Measurements from ENCODE around the gene CPNE5.

The CPNE5 gene

DNA sequence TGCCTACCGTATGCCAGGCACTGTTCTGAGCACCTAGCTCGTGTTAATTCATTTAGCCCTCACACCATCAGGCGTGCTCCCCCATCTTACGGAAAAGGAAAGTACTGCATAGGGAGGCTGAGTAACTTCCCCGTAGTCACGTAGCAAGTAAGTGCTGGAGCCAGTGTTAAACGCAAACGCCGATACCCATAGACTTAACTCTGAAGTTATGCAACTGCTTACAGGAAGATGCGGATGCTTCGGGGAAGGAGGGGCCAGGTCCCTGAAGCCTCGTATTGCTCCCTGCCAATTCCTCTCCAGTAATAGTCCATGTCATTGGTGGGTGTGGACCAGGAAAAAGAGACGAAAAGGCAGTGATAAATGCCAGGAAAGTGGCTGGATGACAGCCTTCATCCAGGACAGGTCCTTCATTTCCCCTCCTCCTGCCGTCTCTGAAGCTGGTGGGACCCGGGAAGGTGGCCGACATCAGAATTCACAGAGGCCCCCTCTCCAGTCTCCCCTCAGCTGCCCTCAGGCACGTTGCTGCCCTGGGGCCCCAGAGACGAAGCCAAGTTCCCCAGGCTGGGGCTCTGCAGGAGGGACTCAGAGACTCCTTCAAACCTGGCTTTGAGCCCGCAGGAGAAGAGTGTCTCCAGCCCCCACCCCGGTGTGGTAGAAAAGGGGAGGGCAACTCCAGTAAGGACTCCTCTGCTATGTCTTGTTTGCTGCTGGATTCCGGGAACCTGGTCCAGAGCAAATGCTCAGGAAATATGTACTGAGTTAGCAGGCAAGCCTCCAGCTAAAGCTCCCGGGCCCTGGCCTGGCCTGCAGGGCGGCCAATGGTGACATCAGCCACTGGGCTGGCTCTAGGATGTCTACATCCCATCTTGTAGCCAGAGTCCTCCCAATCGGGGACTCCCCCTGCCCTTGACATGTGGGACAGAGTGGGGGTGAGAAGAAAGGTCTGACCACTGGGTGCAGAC lies 103.9 kb downstream of the CPNE5 start:
- TF ChIP-seq, protein P1, sequence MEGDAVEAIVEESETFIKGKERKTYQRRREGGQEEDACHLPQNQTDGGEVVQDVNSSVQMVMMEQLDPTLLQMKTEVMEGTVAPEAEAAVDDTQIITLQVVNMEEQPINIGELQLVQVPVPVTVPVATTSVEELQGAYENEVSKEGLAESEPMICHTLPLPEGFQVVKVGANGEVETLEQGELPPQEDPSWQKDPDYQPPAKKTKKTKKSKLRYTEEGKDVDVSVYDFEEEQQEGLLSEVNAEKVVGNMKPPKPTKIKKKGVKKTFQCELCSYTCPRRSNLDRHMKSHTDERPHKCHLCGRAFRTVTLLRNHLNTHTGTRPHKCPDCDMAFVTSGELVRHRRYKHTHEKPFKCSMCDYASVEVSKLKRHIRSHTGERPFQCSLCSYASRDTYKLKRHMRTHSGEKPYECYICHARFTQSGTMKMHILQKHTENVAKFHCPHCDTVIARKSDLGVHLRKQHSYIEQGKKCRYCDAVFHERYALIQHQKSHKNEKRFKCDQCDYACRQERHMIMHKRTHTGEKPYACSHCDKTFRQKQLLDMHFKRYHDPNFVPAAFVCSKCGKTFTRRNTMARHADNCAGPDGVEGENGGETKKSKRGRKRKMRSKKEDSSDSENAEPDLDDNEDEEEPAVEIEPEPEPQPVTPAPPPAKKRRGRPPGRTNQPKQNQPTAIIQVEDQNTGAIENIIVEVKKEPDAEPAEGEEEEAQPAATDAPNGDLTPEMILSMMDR (IDR thresholded peaks at IDR 0.05; ENCODE audit: control insufficient read depth, extremely low read depth, insufficient read depth): no peak
- peak; percentile 40 for DNase-seq (ENCODE audit: low read depth)
- H3K4me3 ChIP-seq (ENCODE audit: low read depth, low read length): no peak overlapping the region

DNA sequence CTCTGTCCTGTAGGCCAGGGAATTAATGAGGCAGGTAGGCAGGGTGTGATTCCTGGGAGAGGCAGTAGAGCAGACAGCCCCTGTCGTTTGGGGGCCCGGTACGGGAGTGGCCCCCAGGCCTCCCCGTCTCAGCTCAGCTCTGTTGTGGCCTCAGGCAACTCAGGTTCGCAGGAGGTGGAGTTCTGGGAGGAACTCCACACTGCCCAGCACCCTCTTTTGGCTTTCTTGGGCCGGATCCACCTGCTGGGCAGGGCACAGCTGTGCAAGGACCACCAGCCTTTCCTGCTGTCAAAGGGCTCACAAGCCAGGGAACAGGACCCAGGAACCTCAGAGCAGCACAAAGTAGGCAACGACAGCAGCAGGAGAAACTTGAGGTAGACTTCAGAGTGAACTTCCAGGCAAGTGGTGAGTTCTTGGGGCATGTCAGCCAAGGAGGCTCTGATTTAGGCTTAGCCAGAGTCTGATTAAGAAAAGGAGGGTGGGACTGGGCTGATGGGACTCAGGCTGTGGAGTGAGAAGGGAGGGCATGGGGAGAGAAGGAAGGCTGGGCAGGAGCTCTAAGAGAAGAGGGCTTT lies 104.7 kb downstream of the CPNE5 start:
- H3K4me3 ChIP-seq (ENCODE audit: low read depth, low read length): no peak overlapping the region
- TF ChIP-seq, protein P1 (IDR thresholded peaks at IDR 0.05; ENCODE audit: control insufficient read depth, extremely low read depth, insufficient read depth): no peak
- no peak for DNase-seq (ENCODE audit: low read depth)

DNA sequence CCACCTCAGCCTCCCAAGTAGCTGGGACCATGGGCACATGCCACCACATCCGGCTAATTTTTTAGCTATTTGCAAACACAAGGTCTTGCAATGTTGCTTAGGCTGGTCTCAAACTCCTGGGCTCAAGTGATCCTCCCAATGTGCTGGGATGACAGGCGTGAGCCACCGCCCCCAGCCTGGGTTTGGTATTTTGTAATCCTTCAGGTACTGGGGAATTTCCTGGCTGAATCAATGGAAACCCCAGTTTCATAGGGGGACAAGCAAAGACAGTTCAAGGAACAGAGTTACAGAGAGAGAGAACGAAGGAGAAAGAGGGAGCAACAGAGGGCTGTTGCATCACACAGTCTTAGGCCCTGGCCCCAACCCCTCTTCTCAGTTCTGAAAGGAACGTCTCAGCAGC lies 105.9 kb downstream of the CPNE5 start:
- no peak overlapping the region for H3K4me3 ChIP-seq (ENCODE audit: low read depth, low read length)
- TF ChIP-seq, protein P1 (IDR thresholded peaks at IDR 0.05; ENCODE audit: control insufficient read depth, extremely low read depth, insufficient read depth): no peak
- DNase-seq (ENCODE audit: low read depth): no peak

DNA sequence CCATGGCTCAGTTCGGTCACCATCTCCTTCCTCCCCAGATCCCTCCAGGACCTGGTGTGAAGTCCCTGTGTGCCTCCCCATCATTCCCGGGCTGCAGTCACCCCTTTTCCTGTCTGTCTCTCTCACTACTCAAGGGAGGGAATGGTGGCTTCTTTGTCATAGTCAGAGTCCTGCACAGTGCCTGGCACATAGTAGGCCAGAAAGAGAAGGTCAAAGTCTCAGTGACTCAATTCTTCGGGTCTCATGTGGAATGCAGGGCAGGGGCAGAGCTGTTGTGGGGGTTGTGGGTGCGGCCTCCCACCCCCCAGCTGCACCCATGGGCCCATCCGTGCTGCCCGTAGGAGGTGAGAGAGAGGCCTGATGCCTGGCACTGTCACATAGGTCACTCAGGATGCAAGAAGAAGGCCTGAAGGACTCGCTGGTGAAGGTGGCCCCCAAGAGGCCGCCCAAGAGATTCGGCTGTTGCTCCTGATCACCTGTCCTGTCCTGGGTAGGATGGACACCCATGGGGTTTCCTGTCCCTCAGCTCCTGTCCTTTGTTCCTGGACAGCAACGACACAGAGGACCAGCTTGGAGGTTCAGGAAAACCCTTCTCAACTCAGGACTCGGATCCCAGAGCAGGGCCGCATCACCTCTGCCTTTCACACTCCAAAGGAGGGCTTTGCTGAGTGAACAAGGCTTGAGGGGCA lies 107.5 kb downstream of the CPNE5 start:
- no peak overlapping the region for H3K4me3 ChIP-seq (ENCODE audit: low read depth, low read length)
- DNase-seq (ENCODE audit: low read depth): no peak
- TF ChIP-seq, protein P1 (IDR thresholded peaks at IDR 0.05; ENCODE audit: control insufficient read depth, extremely low read depth, insufficient read depth): no peak

DNA sequence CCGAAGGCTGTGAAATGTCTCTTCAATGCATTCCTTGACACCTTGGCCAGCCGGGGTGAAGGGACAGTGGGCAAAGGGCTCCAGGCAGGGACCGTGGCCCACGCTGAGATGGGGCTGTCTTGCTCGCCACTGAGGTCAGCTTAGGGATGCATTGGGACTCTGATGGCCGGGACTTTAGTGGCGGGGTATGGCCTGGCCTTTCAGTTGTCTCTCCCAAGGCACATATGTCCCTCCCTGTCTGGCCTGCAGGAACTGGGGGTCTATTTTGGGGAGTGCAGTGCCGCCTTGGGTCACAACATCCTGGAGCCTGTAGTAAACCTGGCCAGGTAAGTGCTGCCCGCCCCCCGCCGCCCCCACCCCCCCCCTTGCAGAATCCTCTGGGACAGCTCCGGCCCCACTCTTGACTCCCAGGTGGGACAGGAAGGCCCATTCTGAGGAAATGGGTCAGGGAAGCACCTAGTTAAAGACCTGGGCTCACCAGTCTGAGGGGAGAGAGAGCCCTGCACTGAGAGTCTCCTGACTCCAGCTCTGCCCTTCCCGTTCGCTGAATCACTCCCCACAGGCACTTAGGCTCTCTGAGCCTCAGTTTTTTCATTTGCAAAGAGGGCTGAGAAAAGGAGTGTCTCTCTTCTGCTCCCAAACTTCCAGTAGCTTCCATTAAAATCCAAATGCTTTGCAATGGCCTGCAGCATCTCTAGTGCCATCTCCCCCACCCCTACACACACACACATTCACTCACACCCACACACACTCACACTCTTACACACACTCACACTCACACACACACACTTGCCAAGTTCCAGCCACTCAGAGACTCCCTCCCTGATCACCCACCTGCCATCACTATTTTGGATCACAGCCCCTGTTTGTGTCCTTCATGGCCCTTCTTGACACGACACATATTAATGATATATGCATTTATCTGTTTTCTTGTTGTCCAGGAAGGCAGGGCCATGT lies 108.5 kb downstream of the CPNE5 start:
- DNase-seq (ENCODE audit: low read depth): no peak
- TF ChIP-seq, protein P1 (IDR thresholded peaks at IDR 0.05; ENCODE audit: control insufficient read depth, extremely low read depth, insufficient read depth): no peak

DNA sequence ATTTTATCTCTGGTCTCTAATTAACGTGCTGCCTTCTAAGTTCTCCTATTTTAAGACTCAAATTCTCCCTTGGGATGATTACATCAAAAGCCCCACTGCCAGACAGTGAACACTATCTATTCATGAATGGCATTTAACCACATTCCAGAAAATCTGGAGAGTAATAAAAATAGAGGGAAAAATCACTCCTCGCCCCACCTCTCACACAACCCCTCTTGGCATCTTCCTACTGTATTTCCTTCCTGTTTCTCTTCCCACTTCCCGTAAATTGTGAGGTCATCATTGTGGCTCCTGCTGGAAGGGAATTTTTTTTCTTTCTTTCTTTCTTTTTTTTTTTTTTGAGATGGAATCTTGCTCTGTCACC lies 110.1 kb downstream of the CPNE5 start:
- TF ChIP-seq, protein P1 (IDR thresholded peaks at IDR 0.05; ENCODE audit: control insufficient read depth, extremely low read depth, insufficient read depth): no peak
- H3K4me3 ChIP-seq (ENCODE audit: low read depth, low read length): no peak overlapping the region
- DNase-seq (ENCODE audit: low read depth): no peak

More for the DNA sequence above, 108.5 kb downstream of the CPNE5 start:
- H3K4me3 ChIP-seq (ENCODE audit: low read depth, low read length): no peak overlapping the region

Measured in LNCaP clone FGC (cell line).